ENCODE results near the gene MAP2K1.
"Not testable (repeated sequence)": the region's sequence is repeated elsewhere in the genome, so short reads cannot be mapped to it uniquely, and the experiment has no call there.

The MAP2K1 gene

GRCh38 chr15:66456211-66456610, 69.5 kb downstream of the MAP2K1 start:
- Histone ChIP-seq H3K27ac (ENCODE audit: low read depth, low read length) (peak overlapping the region; percentile 53), H3K4me3 (ENCODE audit: low read depth, low read length) (no peak overlapping the region), H3K79me2 (ENCODE audit: control insufficient read depth, insufficient read depth, low read length, unreplicated experiment) (peaks cover 8% of the 10 kb centered on the region), H2AFZ (ENCODE audit: low read length, unreplicated experiment) (no peak overlapping the region), H3K36me3 (ENCODE audit: insufficient read depth, low read length) (peaks cover 5% of the 10 kb centered on the region; the same call in 1 of the 2 replicates), H3K4me1 (ENCODE audit: control insufficient read depth, insufficient read depth, low read length, unreplicated experiment) (peaks cover 38% of the 10 kb centered on the region), H3K27me3 (ENCODE audit: insufficient read depth, low read length) (no peaks in the 10 kb centered on the region)

GRCh38 chr15:66459818-66460615, 73.3 kb downstream of the MAP2K1 start:
- Histone ChIP-seq H3K79me2 (ENCODE audit: control insufficient read depth, insufficient read depth, low read length, unreplicated experiment) (peaks cover 8% of the 10 kb centered on the region), H3K4me1 (ENCODE audit: control insufficient read depth, insufficient read depth, low read length, unreplicated experiment) (peaks cover 27% of the 10 kb centered on the region), H3K4me3 (ENCODE audit: low read depth, low read length) (no peak overlapping the region), H2AFZ (ENCODE audit: low read length, unreplicated experiment) (no peak overlapping the region), H3K27ac (ENCODE audit: low read depth, low read length) (no peak overlapping the region), H3K27me3 (ENCODE audit: insufficient read depth, low read length) (no peaks in the 10 kb centered on the region), H3K36me3 (ENCODE audit: insufficient read depth, low read length) (peaks cover 9% of the 10 kb centered on the region; the same call in 1 of the 2 replicates)

- not testable (repeated sequence) for H3K36me3 ChIP-seq (ENCODE audit: insufficient read depth, low read length); H3K4me3 ChIP-seq (ENCODE audit: low read depth, low read length); H3K27me3 ChIP-seq (ENCODE audit: insufficient read depth, low read length); H3K27ac ChIP-seq (ENCODE audit: low read depth, low read length); H3K79me2 ChIP-seq (ENCODE audit: control insufficient read depth, insufficient read depth, low read length, unreplicated experiment); H2AFZ ChIP-seq (ENCODE audit: low read length, unreplicated experiment)
- peaks cover 15% of the 10 kb centered on the region for H3K4me1 ChIP-seq (ENCODE audit: control insufficient read depth, insufficient read depth, low read length, unreplicated experiment)
Observed at GRCh38 chr15:66461294-66461693, 74.6 kb downstream of the MAP2K1 start.

GRCh38 chr15:66461917-66462316, 75.2 kb downstream of the MAP2K1 start:
- H3K79me2 ChIP-seq (ENCODE audit: control insufficient read depth, insufficient read depth, low read length, unreplicated experiment): peaks cover 8% of the 10 kb centered on the region
- no peaks in the 10 kb centered on the region for H3K27me3 ChIP-seq (ENCODE audit: insufficient read depth, low read length)
- peaks cover 9% of the 10 kb centered on the region for H3K4me1 ChIP-seq (ENCODE audit: control insufficient read depth, insufficient read depth, low read length, unreplicated experiment)
- no peak overlapping the region for H2AFZ ChIP-seq (ENCODE audit: low read length, unreplicated experiment)
- H3K4me3 ChIP-seq (ENCODE audit: low read depth, low read length): no peak overlapping the region
- peaks cover 9% of the 10 kb centered on the region; the same call in 1 of the 2 replicates for H3K36me3 ChIP-seq (ENCODE audit: insufficient read depth, low read length)
- H3K27ac ChIP-seq (ENCODE audit: low read depth, low read length): no peak overlapping the region

- Histone ChIP-seq H3K27me3 (ENCODE audit: insufficient read depth, low read length) (no peaks in the 10 kb centered on the region), H3K27ac (ENCODE audit: low read depth, low read length) (no peak overlapping the region), H2AFZ (ENCODE audit: low read length, unreplicated experiment) (no peak overlapping the region), H3K4me3 (ENCODE audit: low read depth, low read length) (no peak overlapping the region), H3K4me1 (ENCODE audit: control insufficient read depth, insufficient read depth, low read length, unreplicated experiment) (peaks cover 9% of the 10 kb centered on the region), H3K36me3 (ENCODE audit: insufficient read depth, low read length) (peaks cover 9% of the 10 kb centered on the region; the same call in 1 of the 2 replicates), H3K79me2 (ENCODE audit: control insufficient read depth, insufficient read depth, low read length, unreplicated experiment) (peaks cover 8% of the 10 kb centered on the region)
Observed at GRCh38 chr15:66462627-66463026, 75.9 kb downstream of the MAP2K1 start.

- not testable (repeated sequence) for H2AFZ ChIP-seq (ENCODE audit: low read length, unreplicated experiment); H3K4me1 ChIP-seq (ENCODE audit: control insufficient read depth, insufficient read depth, low read length, unreplicated experiment); H3K27ac ChIP-seq (ENCODE audit: low read depth, low read length); H3K27me3 ChIP-seq (ENCODE audit: insufficient read depth, low read length); H3K4me3 ChIP-seq (ENCODE audit: low read depth, low read length); H3K79me2 ChIP-seq (ENCODE audit: control insufficient read depth, insufficient read depth, low read length, unreplicated experiment); H3K36me3 ChIP-seq (ENCODE audit: insufficient read depth, low read length)
Observed at GRCh38 chr15:66465294-66465693, 78.6 kb downstream of the MAP2K1 start.

- not testable (repeated sequence) for H3K36me3 ChIP-seq (ENCODE audit: insufficient read depth, low read length); H3K4me3 ChIP-seq (ENCODE audit: low read depth, low read length); H2AFZ ChIP-seq (ENCODE audit: low read length, unreplicated experiment); H3K4me1 ChIP-seq (ENCODE audit: control insufficient read depth, insufficient read depth, low read length, unreplicated experiment); H3K79me2 ChIP-seq (ENCODE audit: control insufficient read depth, insufficient read depth, low read length, unreplicated experiment); H3K27me3 ChIP-seq (ENCODE audit: insufficient read depth, low read length); H3K27ac ChIP-seq (ENCODE audit: low read depth, low read length)
Observed at GRCh38 chr15:66467162-66468040, 80.7 kb downstream of the MAP2K1 start.

GRCh38 chr15:66470825-66471224, 84.1 kb downstream of the MAP2K1 start:
- H3K27ac ChIP-seq (ENCODE audit: low read depth, low read length); H3K27me3 ChIP-seq (ENCODE audit: insufficient read depth, low read length): not testable (repeated sequence)
- H3K4me1 ChIP-seq (ENCODE audit: control insufficient read depth, insufficient read depth, low read length, unreplicated experiment): peaks cover 11% of the 10 kb centered on the region

GRCh38 chr15:66472176-66472999, 85.7 kb downstream of the MAP2K1 start:
- no peaks in the 10 kb centered on the region for H3K27me3 ChIP-seq (ENCODE audit: insufficient read depth, low read length)
- H3K79me2 ChIP-seq (ENCODE audit: control insufficient read depth, insufficient read depth, low read length, unreplicated experiment): peaks cover 4% of the 10 kb centered on the region
- no peaks in the 10 kb centered on the region for H3K36me3 ChIP-seq (ENCODE audit: insufficient read depth, low read length)
- H2AFZ ChIP-seq (ENCODE audit: low read length, unreplicated experiment): no peak overlapping the region
- H3K4me1 ChIP-seq (ENCODE audit: control insufficient read depth, insufficient read depth, low read length, unreplicated experiment): peaks cover 11% of the 10 kb centered on the region
- no peak overlapping the region for H3K4me3 ChIP-seq (ENCODE audit: low read depth, low read length)
- peak overlapping the region; percentile 33; the same call in 1 of the 2 replicates for H3K27ac ChIP-seq (ENCODE audit: low read depth, low read length)

More at GRCh38 chr15:66470825-66471224, 84.1 kb downstream of the MAP2K1 start:
- H2AFZ ChIP-seq (ENCODE audit: low read length, unreplicated experiment); H3K36me3 ChIP-seq (ENCODE audit: insufficient read depth, low read length); H3K79me2 ChIP-seq (ENCODE audit: control insufficient read depth, insufficient read depth, low read length, unreplicated experiment); H3K4me3 ChIP-seq (ENCODE audit: low read depth, low read length): not testable (repeated sequence)

- no peak overlapping the region for H2AFZ ChIP-seq (ENCODE audit: low read length, unreplicated experiment)
- peaks cover 9% of the 10 kb centered on the region for H3K79me2 ChIP-seq (ENCODE audit: control insufficient read depth, insufficient read depth, low read length, unreplicated experiment)
- H3K27me3 ChIP-seq (ENCODE audit: insufficient read depth, low read length): no peaks in the 10 kb centered on the region
- no peak overlapping the region for H3K27ac ChIP-seq (ENCODE audit: low read depth, low read length)
- no peak overlapping the region for H3K4me3 ChIP-seq (ENCODE audit: low read depth, low read length)
- H3K4me1 ChIP-seq (ENCODE audit: control insufficient read depth, insufficient read depth, low read length, unreplicated experiment): peaks cover 11% of the 10 kb centered on the region
- H3K36me3 ChIP-seq (ENCODE audit: insufficient read depth, low read length): no peaks in the 10 kb centered on the region
Observed at GRCh38 chr15:66474135-66474534, 87.4 kb downstream of the MAP2K1 start.
